SH-SY5Y (cell line): ENCODE data around the gene ENSA.

Source experiments
- GATA2 ChIP-seq: IDR thresholded peaks from 2 replicates; pipeline ENCODE4 v1.6.1; 2011; ENCODE audit warnings: mild to moderate bottlenecking, low read depth, low read length
- GATA3 ChIP-seq: IDR thresholded peaks from 2 replicates; pipeline ENCODE4 v1.6.1; 2011; ENCODE audit warnings: low read depth, mild to moderate bottlenecking, low read length, moderate library complexity

ENSA gene

GRCh38 chr1:150579945-150580642 lies 49.3 kb downstream of the ENSA start:
- TF ChIP-seq GATA3, result no peak
- TF ChIP-seq GATA2, result no peak

GRCh38 chr1:150579110-150579944 lies 50.1 kb downstream of the ENSA start, which contains the start of gene MCL1:
TSS of gene MCL1 (minus strand) at chr1:150579610. CDS start at chr1:150579530, 80 bp downstream.
- TF ChIP-seq GATA2 (peak; percentile 30), GATA3 (no peak)

- no peak for TF ChIP-seq GATA2
- TF ChIP-seq GATA3, result no peak
Measured at GRCh38 chr1:150578272-150579109, 50.9 kb downstream of the ENSA start.

GRCh38 chr1:150577557-150578271 lies 51.7 kb downstream of the ENSA start:
- TF ChIP-seq GATA3, result no peak
- no peak for TF ChIP-seq GATA2

- TF ChIP-seq GATA3 (no peak), GATA2 (no peak)
Measured at GRCh38 chr1:150576794-150577556, 52.4 kb downstream of the ENSA start.

- TF ChIP-seq GATA3 (no peak), GATA2 (no peak)
Measured at GRCh38 chr1:150576367-150576711, 53.1 kb downstream of the ENSA start.

GRCh38 chr1:150575518-150576366 lies 53.7 kb downstream of the ENSA start:
- TF ChIP-seq GATA3 (no peak), GATA2 (no peak)

- TF ChIP-seq GATA3 (no peak), GATA2 (no peak)
Measured at GRCh38 chr1:150575072-150575489, 54.3 kb downstream of the ENSA start.

GRCh38 chr1:150574260-150575071 lies 54.9 kb downstream of the ENSA start:
- no peak for TF ChIP-seq GATA2
- no peak for TF ChIP-seq GATA3

GRCh38 chr1:150572918-150573647 lies 56.3 kb downstream of the ENSA start:
- no peak for TF ChIP-seq GATA3
- TF ChIP-seq GATA2, result no peak
